Stomach smooth muscle (tissue), 2 donors: ENCODE measurements around the gene MAML2.

Experiments
- H3K27ac ChIP-seq: one replicate; pipeline ENCODE4 v1.7.0; 2013; ENCODE audit warnings: mild to moderate bottlenecking, low read length, inconsistent platforms
- H3K27me3 ChIP-seq, 2 donors: one replicate each; pipeline ENCODE4 v1.7.0; 2013; ENCODE audit warnings: low read length in 2 of 2; ENCODE audit not compliant: insufficient read depth in 2 of 2, control insufficient read depth in 1 of 2
- H3K36me3 ChIP-seq, 2 donors: one replicate each; pipeline ENCODE4 v1.7.0; 2013; ENCODE audit warnings: low read length in 2 of 2; ENCODE audit not compliant: control insufficient read depth in 2 of 2, insufficient read depth in 2 of 2
- H3K4me1 ChIP-seq: one replicate; pipeline ENCODE4 v1.7.0; 2013; ENCODE audit warnings: low read length; ENCODE audit not compliant: control insufficient read depth, insufficient read depth
- H3K4me3 ChIP-seq, 2 donors: one replicate each; pipeline ENCODE4 v1.7.0; 2013; ENCODE audit warnings: low read length in 2 of 2
- H3K9ac ChIP-seq, 2 donors: one replicate each; pipeline ENCODE4 v1.7.0; 2013; ENCODE audit warnings: low read length in 2 of 2, mild to moderate bottlenecking in 1 of 2
- H3K9me3 ChIP-seq, 2 donors: one replicate each; pipeline ENCODE4 v1.7.0; 2013; ENCODE audit warnings: low read length in 2 of 2; ENCODE audit not compliant: control insufficient read depth in 2 of 2
- donor health status: healthy.
- donor health status: Pancreatic carcinoma.

The MAML2 gene

DNA sequence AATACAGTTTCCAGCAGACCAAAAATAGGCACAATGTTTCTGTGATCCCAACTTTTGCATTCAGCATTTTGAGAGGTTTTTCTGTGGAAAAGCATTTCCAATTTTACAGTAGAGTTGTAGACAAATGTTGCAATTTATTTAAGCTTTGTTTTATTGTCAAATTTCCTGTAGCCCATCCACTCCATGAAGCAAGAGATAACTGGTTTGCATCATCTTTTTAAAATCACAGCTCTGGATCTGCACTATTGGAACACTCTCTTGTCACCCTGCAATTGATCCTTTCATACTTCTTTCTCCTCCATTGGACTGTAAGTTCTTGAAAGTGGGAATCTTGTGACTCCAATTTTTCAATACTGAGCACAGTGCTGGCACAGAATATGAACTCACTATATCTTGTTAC, 86.0 kb downstream of the MAML2 start:
- Histone ChIP-seq H3K9ac (no peak overlapping the region), H3K36me3 (no peaks in the 10 kb centered on the region), H3K9me3 (no peaks in the 10 kb centered on the region), H3K27me3 (no peaks in the 10 kb centered on the region), H3K4me3 (no peak overlapping the region), H3K4me1 (no peaks in the 10 kb centered on the region), H3K27ac (no peak overlapping the region)

DNA sequence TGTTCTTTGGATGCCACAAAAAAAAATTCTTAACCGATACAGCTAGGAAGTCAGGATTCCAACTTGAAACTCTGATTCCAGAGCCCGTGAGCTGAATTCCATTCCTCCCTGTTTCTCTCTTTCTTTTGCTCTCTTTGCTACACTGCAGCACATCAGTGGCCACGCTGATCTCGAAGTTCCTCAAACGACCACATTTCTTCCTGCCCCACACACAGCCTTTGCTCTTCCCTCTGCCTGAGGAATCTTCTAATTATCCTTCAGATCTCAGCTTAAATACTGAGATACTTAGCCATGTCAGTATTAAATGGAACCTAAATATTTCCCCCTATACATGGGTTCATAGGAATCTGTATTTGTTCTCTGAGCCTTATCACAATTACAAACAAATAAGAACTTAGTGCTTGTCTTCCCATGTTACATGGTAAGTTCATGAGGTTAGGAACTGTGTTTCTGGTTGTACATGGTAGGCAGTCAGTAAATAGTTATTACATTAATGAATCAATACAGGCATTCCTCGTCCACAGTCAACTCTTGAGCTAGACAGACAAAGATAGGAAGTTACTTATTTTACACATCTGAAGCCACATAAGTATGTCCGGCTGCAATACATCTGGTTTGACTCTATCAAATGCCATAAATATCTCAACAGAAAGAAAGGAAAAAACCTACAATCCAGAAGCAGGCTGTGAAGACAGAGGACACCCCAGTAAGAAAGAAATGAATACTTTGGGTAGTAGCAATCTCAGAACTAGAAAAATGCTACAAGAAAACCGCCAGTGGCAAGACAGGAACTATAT, 86.6 kb downstream of the MAML2 start:
- no peak overlapping the region for H3K27ac ChIP-seq
- H3K9ac ChIP-seq: no peak overlapping the region
- H3K27me3 ChIP-seq: no peaks in the 10 kb centered on the region
- H3K4me1 ChIP-seq: no peaks in the 10 kb centered on the region
- H3K9me3 ChIP-seq: no peaks in the 10 kb centered on the region
- no peaks in the 10 kb centered on the region for H3K36me3 ChIP-seq
- H3K4me3 ChIP-seq: no peak overlapping the region

DNA sequence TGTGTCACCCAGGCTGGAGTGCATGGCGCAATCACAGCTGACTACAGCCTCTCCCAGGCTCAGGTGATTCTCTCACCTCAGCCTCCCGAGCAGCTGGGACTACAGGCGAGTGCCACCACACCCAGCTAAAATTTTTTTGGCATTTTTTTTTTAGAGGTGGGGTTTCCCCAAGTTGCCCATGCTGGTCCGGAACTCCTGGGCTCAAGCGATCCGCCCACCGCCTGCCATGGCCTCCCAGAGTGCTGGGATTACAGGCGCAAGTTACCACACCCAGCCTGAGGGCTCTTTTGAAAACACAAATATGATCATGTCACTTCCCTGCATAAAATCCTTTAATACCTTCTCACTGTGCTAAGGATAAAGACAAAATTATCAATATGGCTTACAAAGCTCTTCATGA, 88.1 kb downstream of the MAML2 start:
- Histone ChIP-seq H3K27ac (no peak overlapping the region), H3K4me1 (no peaks in the 10 kb centered on the region), H3K9ac (no peak overlapping the region), H3K27me3 (no peaks in the 10 kb centered on the region), H3K36me3 (no peaks in the 10 kb centered on the region), H3K9me3 (no peaks in the 10 kb centered on the region), H3K4me3 (no peak overlapping the region)

DNA sequence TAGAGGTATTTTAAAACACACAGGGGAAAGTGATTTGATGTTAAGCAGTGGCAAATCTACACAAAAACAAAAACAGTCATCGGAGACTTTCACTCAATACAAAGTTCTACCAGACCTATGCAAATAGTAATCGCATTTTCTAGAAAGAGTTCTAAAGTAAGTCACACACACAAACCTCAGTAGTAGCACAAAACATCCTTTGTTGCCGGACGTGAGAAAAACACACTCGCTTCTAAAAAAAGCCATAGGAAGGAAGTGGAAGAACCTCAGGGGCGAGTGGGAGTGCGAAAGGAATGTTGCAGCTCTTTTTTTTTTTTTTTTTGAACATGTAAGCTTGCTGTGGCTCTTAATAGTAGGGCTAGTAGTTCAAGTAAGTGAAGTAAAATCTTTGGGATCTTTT, 88.9 kb downstream of the MAML2 start:
- no peaks in the 10 kb centered on the region for H3K9me3 ChIP-seq
- no peak overlapping the region for H3K4me3 ChIP-seq
- H3K4me1 ChIP-seq: no peaks in the 10 kb centered on the region
- no peaks in the 10 kb centered on the region for H3K36me3 ChIP-seq
- no peaks in the 10 kb centered on the region for H3K27me3 ChIP-seq
- H3K27ac ChIP-seq: no peak overlapping the region
- H3K9ac ChIP-seq: no peak overlapping the region

DNA sequence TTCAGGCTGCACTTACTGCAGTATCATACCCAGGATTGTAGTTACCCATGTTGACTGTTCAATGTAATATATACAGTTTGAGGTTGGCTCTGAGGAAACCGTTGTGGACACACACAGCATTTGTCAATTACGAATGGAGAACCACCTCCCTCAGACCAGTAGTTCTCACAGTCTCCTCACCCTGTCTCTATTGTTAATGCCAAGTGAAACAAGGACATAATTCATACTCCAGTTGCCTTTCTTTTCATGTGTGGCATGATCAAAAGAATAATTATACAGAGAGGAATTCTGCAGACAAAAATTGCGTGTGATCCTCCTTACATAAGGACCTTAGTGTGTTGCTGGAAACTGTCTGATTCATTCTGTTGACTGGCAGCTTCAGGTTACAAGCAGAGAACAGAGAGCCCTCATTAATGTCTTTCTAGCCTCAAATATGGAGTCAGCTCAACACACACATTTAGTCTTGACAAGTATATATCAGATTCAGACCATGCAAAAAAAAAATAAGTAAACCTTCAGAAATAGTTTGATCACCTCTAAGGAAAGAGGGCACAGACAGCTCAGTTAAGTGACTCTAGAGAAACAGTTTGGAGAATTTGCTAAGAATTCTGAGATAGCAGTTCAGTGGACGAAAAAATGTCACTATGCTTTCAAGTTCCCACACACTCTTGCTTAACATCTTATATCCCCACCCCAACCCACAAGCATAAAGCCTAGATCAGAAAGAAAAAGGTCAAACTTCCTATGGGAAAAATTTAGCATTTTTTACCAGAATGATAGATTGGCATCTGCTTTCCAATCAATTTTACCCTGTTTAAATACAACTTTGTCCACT, 96.1 kb downstream of the MAML2 start:
- Histone ChIP-seq H3K9me3 (no peaks in the 10 kb centered on the region), H3K4me3 (no peak overlapping the region), H3K27ac (no peak overlapping the region), H3K4me1 (peaks cover 3% of the 10 kb centered on the region), H3K9ac (no peak overlapping the region), H3K36me3 (no peaks in the 10 kb centered on the region), H3K27me3 (no peaks in the 10 kb centered on the region)

DNA sequence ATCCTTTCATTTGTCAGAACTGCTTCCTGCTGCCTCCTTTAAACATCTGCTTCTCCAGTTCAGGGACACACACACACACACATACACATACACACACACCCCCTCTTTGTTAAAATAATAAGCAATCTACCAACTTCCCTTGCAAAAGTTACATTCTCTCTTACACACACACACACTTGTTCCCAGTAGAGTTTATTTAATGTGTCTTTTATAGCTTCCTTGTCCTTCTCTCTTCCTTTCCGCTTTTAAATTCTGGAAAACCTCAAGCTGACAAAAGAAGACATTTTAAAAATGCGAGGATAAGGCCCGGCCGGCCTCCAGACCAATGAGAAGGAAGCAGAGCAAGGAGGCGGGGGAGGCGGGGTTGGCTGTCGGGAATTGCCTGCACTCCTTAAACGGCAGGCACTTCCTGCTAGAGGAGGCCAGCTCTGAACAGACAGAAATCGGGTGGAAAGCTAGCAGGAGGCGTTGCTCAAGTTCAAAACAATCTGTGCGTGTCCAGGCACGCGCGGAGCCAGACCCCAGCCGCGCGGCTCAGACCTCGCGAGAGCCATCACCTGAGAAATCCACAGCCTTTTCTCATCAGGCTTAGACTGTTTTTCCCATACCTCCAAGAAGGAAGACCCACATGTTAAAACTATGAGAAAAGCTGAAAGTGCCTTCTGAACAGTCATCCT, 99.9 kb downstream of the MAML2 start:
- H3K9me3 ChIP-seq: no peaks in the 10 kb centered on the region
- H3K27me3 ChIP-seq: no peaks in the 10 kb centered on the region
- H3K9ac ChIP-seq: peak overlapping the region; percentile 52 to 66
- H3K36me3 ChIP-seq: no peaks in the 10 kb centered on the region
- peak overlapping the region; percentile 67 to 72 for H3K4me3 ChIP-seq
- peak overlapping the region; percentile 58 for H3K27ac ChIP-seq
- peaks cover 3% of the 10 kb centered on the region for H3K4me1 ChIP-seq

DNA sequence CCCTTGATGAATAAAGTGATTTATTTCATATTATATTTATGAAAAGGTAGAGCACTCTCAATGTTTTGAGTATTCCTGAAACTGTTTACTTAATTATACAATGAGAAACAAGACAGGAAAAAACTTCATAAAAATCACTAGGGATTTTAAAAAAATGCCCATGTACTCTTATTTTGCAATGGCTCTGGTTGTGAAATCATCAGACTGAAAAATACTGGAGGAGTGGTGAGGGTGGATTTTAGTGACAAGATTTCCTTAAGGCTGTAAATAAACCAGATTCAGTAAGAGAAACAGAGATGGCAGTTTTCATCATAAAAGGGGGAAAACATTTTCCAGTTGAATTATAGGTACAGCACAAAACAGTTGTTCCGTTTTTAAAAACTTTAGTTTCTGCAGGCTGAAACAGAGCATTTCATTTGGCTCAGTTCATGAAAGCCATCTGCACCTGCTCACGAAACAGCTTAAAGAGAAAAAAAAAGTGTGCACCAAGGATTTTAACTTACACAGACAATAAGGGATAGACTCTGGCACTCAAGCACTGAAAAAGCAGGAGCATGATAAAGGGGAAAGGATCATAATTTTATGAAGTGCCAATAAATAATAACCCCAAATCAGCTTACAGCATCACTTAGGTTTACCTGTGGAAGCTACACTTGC, 100.7 kb downstream of the MAML2 start:
- Histone ChIP-seq H3K9me3 (no peaks in the 10 kb centered on the region), H3K36me3 (no peaks in the 10 kb centered on the region), H3K27ac (peak overlapping the region; percentile 58), H3K9ac (peak overlapping the region in 1 of 2 donors; percentile 66), H3K4me3 (peak overlapping the region; percentile 36 to 72), H3K4me1 (peaks cover 3% of the 10 kb centered on the region), H3K27me3 (no peaks in the 10 kb centered on the region)

DNA sequence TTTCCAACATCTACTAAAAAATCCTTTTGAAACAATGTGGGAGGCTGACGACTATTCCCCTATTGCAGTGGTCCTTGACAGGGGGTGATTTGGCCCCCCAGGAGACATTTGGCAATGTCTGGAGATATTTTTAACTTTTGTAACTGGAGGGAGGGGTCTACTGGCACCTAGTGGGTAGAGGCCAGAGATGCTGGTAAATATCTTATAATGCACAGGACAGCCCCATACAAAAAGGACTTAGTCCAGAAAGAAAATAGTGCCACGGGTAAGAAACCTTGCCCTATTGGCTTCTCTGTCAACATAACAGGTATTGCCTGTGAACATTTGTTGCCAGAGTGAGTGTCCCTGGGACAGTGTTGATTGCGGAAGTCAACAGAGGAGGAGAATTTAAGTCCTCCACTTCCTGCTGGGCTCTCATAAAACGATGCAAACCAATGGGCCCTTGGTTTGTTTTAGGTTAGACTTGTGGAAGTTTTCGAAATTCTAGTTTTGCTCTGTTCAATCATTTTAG, 101.6 kb downstream of the MAML2 start:
- Histone ChIP-seq H3K27ac (peak overlapping the region; percentile 12), H3K36me3 (no peaks in the 10 kb centered on the region), H3K9me3 (no peaks in the 10 kb centered on the region), H3K27me3 (no peaks in the 10 kb centered on the region), H3K4me3 (no peak overlapping the region), H3K9ac (no peak overlapping the region), H3K4me1 (peaks cover 3% of the 10 kb centered on the region)

DNA sequence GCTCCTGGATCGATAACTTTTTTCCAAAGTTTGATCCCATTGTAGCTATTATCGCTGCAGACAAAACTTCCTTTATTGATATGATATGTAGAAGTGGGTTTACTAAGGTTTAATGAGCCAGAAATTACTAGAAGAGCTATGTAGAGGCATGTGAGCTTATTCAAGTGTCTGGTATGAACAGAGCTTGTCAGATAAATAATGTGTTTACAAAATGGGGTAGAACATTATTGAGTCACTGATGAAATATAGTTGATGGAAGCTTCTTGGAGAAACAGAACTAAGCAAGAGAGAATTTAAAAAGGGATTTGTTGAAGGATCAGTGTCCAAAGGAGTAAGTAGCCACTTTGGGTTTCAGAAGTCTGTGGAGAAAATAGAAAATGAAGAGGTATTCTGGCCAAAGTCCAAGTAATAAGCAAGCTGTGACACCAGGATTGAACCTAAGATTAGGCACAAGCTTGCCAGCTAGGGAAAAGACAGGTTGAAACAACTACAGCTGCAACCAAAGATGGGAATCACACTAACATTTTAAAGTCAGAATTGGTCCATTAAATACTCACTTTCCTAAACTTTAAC, 104.3 kb downstream of the MAML2 start:
- Histone ChIP-seq H3K27ac (no peak overlapping the region), H3K36me3 (no peaks in the 10 kb centered on the region), H3K9me3 (no peaks in the 10 kb centered on the region), H3K9ac (no peak overlapping the region), H3K4me3 (no peak overlapping the region), H3K27me3 (no peaks in the 10 kb centered on the region), H3K4me1 (peaks cover 3% of the 10 kb centered on the region)

DNA sequence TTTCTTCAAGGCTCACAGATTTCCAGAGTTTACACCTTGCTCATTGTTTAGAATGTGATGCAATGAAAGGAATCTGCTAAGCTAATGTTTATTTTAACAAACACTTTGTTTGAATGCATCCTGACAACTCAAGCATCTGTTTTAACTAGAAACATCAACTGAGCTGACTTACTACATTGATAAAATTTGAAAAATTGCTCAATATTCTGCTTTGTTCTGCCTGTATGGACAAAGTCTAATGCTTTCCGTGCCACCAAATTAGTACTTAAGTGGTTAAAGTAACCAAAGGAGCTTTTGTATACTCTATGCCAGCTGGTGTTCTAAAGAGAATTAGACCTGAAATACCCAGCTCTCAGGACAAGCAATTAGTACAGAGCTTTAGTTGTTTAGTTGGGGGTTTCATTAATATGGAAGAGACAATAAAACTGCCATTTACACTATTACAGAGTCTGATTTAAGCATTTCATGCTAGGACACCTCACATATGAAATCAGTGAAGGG, 105.2 kb downstream of the MAML2 start:
- Histone ChIP-seq H3K9me3 (no peaks in the 10 kb centered on the region), H3K36me3 (no peaks in the 10 kb centered on the region), H3K27ac (no peak overlapping the region), H3K27me3 (no peaks in the 10 kb centered on the region), H3K4me1 (peaks cover 3% of the 10 kb centered on the region), H3K4me3 (no peak overlapping the region), H3K9ac (no peak overlapping the region)
